Ascending aorta (tissue), 2 donors: ENCODE data around the gene ARAP3. TPM values are rescaled to one million over a fixed set of nuclear protein-coding genes. Genes with fewer than 3 reads are reported as not detected.

Source experiments
- DNase-seq, 2 donors: peaks; one replicate each; pipeline ENCODE4 v3.0.0-alpha.2; 2019; ENCODE audit warnings: low spot score in 2 of 2
- H3K27ac ChIP-seq, 2 donors: fragments of 200-600 bp; sonication (generic); one replicate each; pipeline ENCODE4 v1.5.1; 2016 to 2017; ENCODE audit warnings: mild to moderate bottlenecking in 1 of 2
- H3K27me3 ChIP-seq: fragments of 200-600 bp; sonication (generic); one replicate; pipeline ENCODE4 v1.5.1; 2017
- H3K36me3 ChIP-seq, 2 donors: fragments of 200-600 bp; sonication (generic); one replicate each; pipeline ENCODE4 v1.5.1; 2016
- H3K4me1 ChIP-seq, 2 donors: fragments of 200-600 bp; sonication (generic); one replicate each; pipeline ENCODE4 v1.5.1; 2016 to 2017; ENCODE audit warnings: mild to moderate bottlenecking in 1 of 2
- H3K4me3 ChIP-seq, 2 donors: fragments of 200-600 bp; sonication (generic); one replicate each; pipeline ENCODE4 v1.5.1; 2016 to 2017; ENCODE audit warnings: mild to moderate bottlenecking in 1 of 2
- H3K9me3 ChIP-seq, 2 donors: fragments of 200-600 bp; sonication (generic); one replicate each; pipeline ENCODE4 v1.5.1; 2016
- CTCF ChIP-seq, 3 experiments: fragments of 200-600 bp in 2 of 3; fragments of 450-650 bp in 1 of 3; sonication (generic) in 2 of 3; IDR thresholded peaks; one replicate each; pipeline ENCODE4 v1.5.1; 2016 to 2019; ENCODE audit warnings: antibody characterized with exemption in 3 of 3, mild to moderate bottlenecking in 1 of 3, moderate library complexity in 1 of 3
- intact Hi-C: fragments of 100-400 bp; cut with DNase I; formaldehyde crosslinking; loops from one replicate; pipeline ENCODE4 v1.15.1; 2023
- total RNA-seq: library from RNA; depleted of rRNA; stranded (reverse); fragments of >200 nt; gene quantifications from one replicate; pipeline ENCODE4 v1.1.0, GENCODE V29; 2016

Gene ARAP3
- total RNA-seq, 1 donor from 2014 or later, result 55.5 TPM

GRCh38 chr5:141697586-141697985, 15.6 kb upstream of the ARAP3 start:
- H3K4me3 ChIP-seq, result no peak overlapping the region
- peaks cover under 1 to 10% of the 10 kb centered on the region in 2 donors for H3K4me1 ChIP-seq
- no peaks in the 10 kb centered on the region for H3K36me3 ChIP-seq
- H3K27me3 ChIP-seq, result peaks cover 8% of the 10 kb centered on the region
- H3K27ac ChIP-seq, result no peak overlapping the region
- DNase-seq, result no peak
- TF ChIP-seq CTCF (IDR thresholded peaks at IDR 0.05), result no peak
- no peaks in the 10 kb centered on the region for H3K9me3 ChIP-seq
- intact Hi-C loops, result no loop called here

GRCh38 chr5:141696431-141696830, 14.4 kb upstream of the ARAP3 start:
- Histone ChIP-seq H3K27ac (no peak overlapping the region), H3K36me3 (no peaks in the 10 kb centered on the region), H3K9me3 (no peaks in the 10 kb centered on the region), H3K27me3 (peaks cover 8% of the 10 kb centered on the region), H3K4me1 (no peaks in the 10 kb centered on the region), H3K4me3 (no peak overlapping the region)
- intact Hi-C loops, result no loop called here
- DNase-seq, result no peak
- no peak for TF ChIP-seq CTCF (IDR thresholded peaks at IDR 0.05)

- H3K27ac ChIP-seq, result no peak overlapping the region
- H3K27me3 ChIP-seq, result peaks cover 6% of the 10 kb centered on the region
- no peaks in the 10 kb centered on the region for H3K4me1 ChIP-seq
- no peaks in the 10 kb centered on the region for H3K36me3 ChIP-seq
- H3K4me3 ChIP-seq, result no peak overlapping the region
- no peaks in the 10 kb centered on the region for H3K9me3 ChIP-seq
- TF ChIP-seq CTCF (IDR thresholded peaks at IDR 0.05), result no peak
- intact Hi-C loops, result no loop called here
- no peak for DNase-seq
These were observed 13.7 kb upstream of the ARAP3 start for GRCh38 chr5:141695627-141696215.

- Histone ChIP-seq H3K27ac (no peak overlapping the region), H3K9me3 (no peaks in the 10 kb centered on the region), H3K4me1 (no peaks in the 10 kb centered on the region), H3K27me3 (no peaks in the 10 kb centered on the region), H3K4me3 (no peak overlapping the region), H3K36me3 (no peaks in the 10 kb centered on the region)
- intact Hi-C loops, result no loop called here
- DNase-seq, result no peak
- TF ChIP-seq CTCF (IDR thresholded peaks at IDR 0.05), result no peak
These were observed 12.4 kb upstream of the ARAP3 start for GRCh38 chr5:141694479-141694878.

- no peaks in the 10 kb centered on the region for H3K36me3 ChIP-seq
- H3K4me1 ChIP-seq, result no peaks in the 10 kb centered on the region
- no peaks in the 10 kb centered on the region for H3K27me3 ChIP-seq
- TF ChIP-seq CTCF (IDR thresholded peaks at IDR 0.05), result no peak
- no peak for DNase-seq
- no peak overlapping the region for H3K27ac ChIP-seq
- no peaks in the 10 kb centered on the region for H3K9me3 ChIP-seq
- H3K4me3 ChIP-seq, result no peak overlapping the region
- intact Hi-C loops, result loop anchor here (1.0 kb wide), 2 partner anchors 186 to 267 kb away; no protein-coding TSS in a partner anchor
These were observed 11.1 kb upstream of the ARAP3 start for GRCh38 chr5:141692919-141693725.
